Measurements from ENCODE around the gene IFIT5.
"Not testable (repeated sequence)": the region's sequence is repeated elsewhere in the genome, so short reads cannot be mapped to it uniquely, and the experiment has no call there.

IFIT5 gene

GRCh38 chr10:89393898-89394297 lies 20.5 kb upstream of the IFIT5 start:
- peak; percentile 67 for DNase-seq

- DNase-seq, result no peak
Measured at GRCh38 chr10:89395141-89395540, 19.2 kb upstream of the IFIT5 start.

- no peak for DNase-seq
Measured at GRCh38 chr10:89398003-89398749, 16.2 kb upstream of the IFIT5 start.

GRCh38 chr10:89399956-89400355 lies 14.4 kb upstream of the IFIT5 start:
- no peak for DNase-seq

GRCh38 chr10:89403043-89403442 lies 11.3 kb upstream of the IFIT5 start:
- no peak for DNase-seq

GRCh38 chr10:89404104-89405047 lies 10.0 kb upstream of the IFIT5 start:
- no peak for DNase-seq

- DNase-seq, result not testable (repeated sequence)
Measured at GRCh38 chr10:89406178-89406577, 8.2 kb upstream of the IFIT5 start.

- DNase-seq, result not testable (repeated sequence)
Measured at GRCh38 chr10:89407792-89408191, 6.6 kb upstream of the IFIT5 start.

- DNase-seq, result not testable (repeated sequence)
Measured at GRCh38 chr10:89409282-89409681, 5.1 kb upstream of the IFIT5 start.

- DNase-seq, result not testable (repeated sequence)
Measured at GRCh38 chr10:89410551-89410950, 3.8 kb upstream of the IFIT5 start.

- DNase-seq, result not testable (repeated sequence)
Measured at GRCh38 chr10:89411135-89411534, 3.2 kb upstream of the IFIT5 start.

GRCh38 chr10:89412276-89412675 lies 2.1 kb upstream of the IFIT5 start:
- DNase-seq, result not testable (repeated sequence)

GRCh38 chr10:89413398-89413912 lies 913 bp upstream of the IFIT5 start:
- no peak for DNase-seq

GRCh38 chr10:89414879-89415821 lies 782 bp downstream of the IFIT5 start:
- peak; percentile 21 for DNase-seq

- DNase-seq, result no peak
Measured at GRCh38 chr10:89416465-89416864, 2.1 kb downstream of the IFIT5 start.

- DNase-seq, result no peak
Measured at GRCh38 chr10:89419548-89419947, 5.2 kb downstream of the IFIT5 start.

GRCh38 chr10:89421018-89421476 lies 6.7 kb downstream of the IFIT5 start:
- DNase-seq, result peak; percentile 52

- no peak for DNase-seq
Measured at GRCh38 chr10:89425000-89425399, 10.6 kb downstream of the IFIT5 start.

- DNase-seq, result peak; percentile 58
Measured at GRCh38 chr10:89426230-89426868, 12.0 kb downstream of the IFIT5 start.

GRCh38 chr10:89427629-89428028 lies 13.3 kb downstream of the IFIT5 start:
- no peak for DNase-seq

GRCh38 chr10:89428877-89429276 lies 14.5 kb downstream of the IFIT5 start:
- DNase-seq, result no peak

GRCh38 chr10:89431977-89432376 lies 17.6 kb downstream of the IFIT5 start:
- DNase-seq, result peak; percentile 4

Data from NCI-H510A treated with DMSO at 0.1 percent for 48 hours (cell line).